HEK293T (cell line): ENCODE measurements around the gene SRGAP2C.
"Not testable (repeated sequence)": the region's sequence is repeated elsewhere in the genome, so short reads cannot be mapped to it uniquely, and the experiment has no call there.

Experiments used
- CTCF ChIA-PET: fragments of 350-600 bp; formaldehyde crosslinking; extraction: SDS; loops from one replicate; lab custom pipeline; 2021; ENCODE audit warnings: antibody characterized with exemption, inconsistent platforms; lab: Yijun Ruan, JAX
- POLR2A ChIA-PET: fragments of 350-600 bp; formaldehyde crosslinking; extraction: SDS; loops from one replicate; lab custom pipeline; 2020; ENCODE audit warnings: antibody characterized with exemption, inconsistent platforms; lab: Yijun Ruan, JAX
- DNase-seq: peaks from one replicate; pipeline ENCODE4 v3.0.0; 2012; ENCODE audit warnings: mixed read lengths; ENCODE audit errors: extremely low spot score

Gene SRGAP2C

GRCh38 chr1:121258134-121258533 lies 73.4 kb downstream of the SRGAP2C start:
- CTCF ChIA-PET, DNase-seq, POLR2A ChIA-PET: not testable (repeated sequence)

DNA sequence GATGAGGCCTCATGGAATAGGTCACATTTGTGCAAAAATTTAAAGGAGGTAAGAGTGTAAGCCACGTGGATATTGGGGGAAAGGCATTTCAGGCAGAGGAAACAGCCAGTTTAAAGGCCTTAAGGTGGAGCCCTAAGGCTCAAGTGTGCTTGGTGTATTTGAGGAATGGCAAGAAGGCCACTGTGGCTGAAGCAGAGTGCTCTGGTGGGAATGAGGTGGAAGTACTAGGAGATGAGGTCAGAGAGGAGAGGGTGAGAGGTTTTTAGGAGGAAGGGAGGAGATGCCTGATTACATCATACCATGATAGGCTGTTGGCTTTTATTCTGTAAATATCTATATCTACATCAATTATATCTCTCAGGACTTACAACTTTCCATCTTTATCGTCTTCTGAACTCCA lies 75.4 kb downstream of the SRGAP2C start:
- CTCF ChIA-PET, POLR2A ChIA-PET, DNase-seq: not testable (repeated sequence)

DNA sequence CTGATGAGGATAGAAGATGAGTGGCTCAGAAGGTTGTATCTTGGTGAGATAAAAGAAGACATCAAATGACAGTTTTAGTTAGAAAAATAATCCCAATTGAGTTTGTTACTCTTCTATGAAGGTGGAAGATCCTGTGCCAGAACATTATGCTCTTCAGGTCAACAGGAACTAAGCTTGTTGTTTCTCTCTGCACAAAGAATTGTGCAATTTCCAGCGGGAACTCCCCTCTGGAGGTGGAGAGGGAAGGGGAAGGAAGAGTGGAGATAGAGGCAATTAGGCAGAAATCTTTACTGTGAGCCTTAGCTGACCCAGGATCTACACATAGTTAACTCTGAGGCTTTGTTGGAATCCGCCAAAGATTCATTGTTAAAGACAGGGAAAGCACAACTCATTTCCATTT lies 77.4 kb downstream of the SRGAP2C start:
- POLR2A ChIA-PET, CTCF ChIA-PET, DNase-seq: not testable (repeated sequence)

DNA sequence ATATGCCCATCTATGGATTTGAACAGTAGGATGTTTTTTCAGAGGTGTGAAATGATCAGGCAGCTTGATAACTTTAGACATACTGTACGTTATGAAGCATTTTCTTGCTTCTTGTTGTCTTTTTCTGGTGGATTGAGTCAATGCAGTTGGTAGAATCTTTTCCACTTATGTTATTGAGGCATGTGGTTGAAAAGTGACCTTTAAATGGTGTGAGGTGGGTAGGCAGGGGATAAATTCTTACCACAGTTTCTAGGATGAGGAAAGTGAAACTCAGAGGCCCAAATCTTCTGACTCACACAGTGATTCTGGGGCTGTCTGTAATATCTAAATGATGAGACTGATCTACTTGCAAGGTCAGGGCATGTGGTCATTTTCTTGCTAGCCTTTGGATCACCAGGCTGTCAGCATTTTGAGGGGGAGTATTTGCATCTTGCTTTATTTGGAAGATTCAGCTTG lies 79.0 kb downstream of the SRGAP2C start:
- POLR2A ChIA-PET, CTCF ChIA-PET, DNase-seq: not testable (repeated sequence)

DNA sequence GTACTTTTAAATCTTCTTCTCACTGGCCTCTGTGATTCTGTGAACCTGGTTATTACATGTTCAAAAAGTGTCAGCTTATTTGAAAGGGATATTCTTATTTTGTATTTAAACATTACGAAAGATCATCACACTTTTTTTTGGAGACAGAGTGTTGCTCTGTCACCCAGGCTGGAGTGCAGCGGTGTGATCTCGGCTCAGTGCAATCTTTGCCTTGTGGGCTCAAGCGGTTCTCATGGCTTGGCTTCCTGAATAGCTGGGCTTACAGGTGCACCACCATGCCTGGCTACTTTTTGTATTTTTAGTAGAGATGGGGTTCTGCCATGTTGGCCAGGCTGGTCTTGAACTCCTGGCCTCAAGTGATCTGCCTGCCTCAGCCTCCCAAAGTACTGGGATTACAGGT lies 82.3 kb downstream of the SRGAP2C start:
- DNase-seq, CTCF ChIA-PET, POLR2A ChIA-PET: not testable (repeated sequence)

DNA sequence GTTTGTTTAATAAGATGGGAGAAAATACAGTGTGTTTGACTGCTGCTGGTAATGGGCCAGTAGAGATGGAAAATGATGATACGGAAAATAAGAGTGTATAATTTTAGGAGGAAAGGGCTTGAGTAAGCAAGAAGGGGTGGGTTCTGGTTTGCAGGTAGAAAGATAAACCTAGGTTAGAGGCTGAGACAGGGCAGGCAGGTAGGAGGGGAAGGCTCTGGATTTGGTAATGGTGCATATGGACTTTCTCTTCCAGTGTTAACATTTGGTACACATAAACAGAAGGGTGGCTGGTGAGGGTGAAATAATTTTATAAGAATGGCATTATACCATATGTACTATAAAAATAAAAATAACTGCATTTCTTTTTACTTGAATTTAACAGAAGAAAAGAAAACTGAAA lies 84.5 kb downstream of the SRGAP2C start:
- POLR2A ChIA-PET, CTCF ChIA-PET, DNase-seq: not testable (repeated sequence)

- POLR2A ChIA-PET, DNase-seq: not testable (repeated sequence)
Measured at GRCh38 chr1:121269973-121270372, 85.2 kb downstream of the SRGAP2C start.

GRCh38 chr1:121271143-121271715 lies 86.5 kb downstream of the SRGAP2C start:
- POLR2A ChIA-PET, DNase-seq, CTCF ChIA-PET: not testable (repeated sequence)

More at GRCh38 chr1:121269973-121270372, 85.2 kb downstream of the SRGAP2C start:
- CTCF ChIA-PET, result not testable (repeated sequence)

GRCh38 chr1:121275435-121275834 lies 90.7 kb downstream of the SRGAP2C start:
- POLR2A ChIA-PET, CTCF ChIA-PET, DNase-seq: not testable (repeated sequence)

DNA sequence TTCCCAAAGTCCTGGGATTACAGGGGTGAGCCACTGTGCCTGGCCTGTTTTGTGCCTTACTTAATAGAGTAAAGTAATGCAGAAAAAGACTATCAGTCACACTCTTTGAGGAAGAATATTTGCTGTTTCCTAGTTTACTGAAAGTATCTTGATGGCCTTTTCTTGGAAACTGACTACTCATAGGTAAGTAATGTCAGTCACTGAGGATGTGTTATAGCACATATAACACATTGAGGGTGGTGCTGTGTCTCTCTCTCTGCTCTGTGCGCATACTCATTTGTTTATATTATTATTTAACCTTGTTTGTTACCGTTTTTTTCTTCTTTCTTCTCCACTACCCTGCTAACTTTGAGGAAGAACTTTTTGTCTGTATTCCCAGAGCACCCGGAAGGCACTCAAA lies 93.4 kb downstream of the SRGAP2C start:
- POLR2A ChIA-PET, result not testable (repeated sequence)

DNA sequence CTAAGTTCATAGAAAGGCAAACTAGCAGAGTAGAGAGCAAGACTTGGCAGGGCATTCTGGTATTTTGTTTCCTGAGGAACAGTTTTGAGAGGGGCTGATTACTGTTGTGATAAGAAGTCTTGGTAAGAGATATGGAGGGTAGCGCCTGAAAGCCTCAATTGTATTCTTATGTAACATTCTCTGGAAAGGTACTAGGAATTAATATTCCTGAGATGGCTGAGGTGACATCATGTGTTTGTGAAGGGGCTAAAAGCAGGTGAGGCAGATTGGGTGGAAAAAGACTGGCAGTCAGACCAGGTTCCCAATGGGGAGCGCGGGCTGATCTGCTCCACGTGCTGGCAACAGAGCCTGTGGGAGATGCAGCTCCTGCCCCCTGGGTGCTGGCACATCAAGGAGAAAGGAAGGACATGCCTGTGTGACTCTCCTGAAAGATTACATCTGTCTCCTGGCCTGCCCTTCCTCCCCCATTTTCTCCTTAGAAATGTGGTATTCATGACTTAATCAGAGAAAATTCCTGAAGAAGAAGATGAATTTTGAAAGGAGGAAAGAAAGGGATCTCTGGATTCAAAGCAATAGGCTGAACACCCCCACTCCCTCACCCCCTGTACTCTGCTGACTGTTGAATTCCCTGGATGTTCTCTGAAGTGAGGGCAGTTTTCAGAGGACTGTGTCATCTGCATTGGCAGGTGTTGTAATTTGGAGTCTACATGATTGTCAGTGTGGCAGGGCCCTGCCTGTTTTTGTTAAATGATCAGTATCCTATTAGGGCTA lies 94.2 kb downstream of the SRGAP2C start:
- POLR2A ChIA-PET, DNase-seq, CTCF ChIA-PET: not testable (repeated sequence)

More for the DNA sequence above, 93.4 kb downstream of the SRGAP2C start:
- DNase-seq, CTCF ChIA-PET: not testable (repeated sequence)

DNA sequence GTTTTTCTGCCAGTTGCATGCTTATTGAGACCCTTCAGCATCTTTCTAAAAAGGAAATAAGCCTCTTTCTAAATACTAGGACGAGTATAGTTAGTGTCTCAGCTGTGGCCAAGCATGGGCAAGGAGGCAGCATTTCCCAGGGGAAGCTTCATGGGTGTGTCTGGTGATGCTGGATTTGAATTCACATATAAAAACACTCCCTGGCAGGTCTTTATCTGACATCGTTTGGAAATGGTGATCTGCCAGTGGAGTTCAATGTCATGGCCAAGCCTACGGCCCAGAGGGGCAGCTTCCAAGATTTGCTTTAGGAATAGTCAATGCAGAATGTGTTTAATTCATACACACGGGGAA lies 94.7 kb downstream of the SRGAP2C start:
- DNase-seq, CTCF ChIA-PET: not testable (repeated sequence)

DNA sequence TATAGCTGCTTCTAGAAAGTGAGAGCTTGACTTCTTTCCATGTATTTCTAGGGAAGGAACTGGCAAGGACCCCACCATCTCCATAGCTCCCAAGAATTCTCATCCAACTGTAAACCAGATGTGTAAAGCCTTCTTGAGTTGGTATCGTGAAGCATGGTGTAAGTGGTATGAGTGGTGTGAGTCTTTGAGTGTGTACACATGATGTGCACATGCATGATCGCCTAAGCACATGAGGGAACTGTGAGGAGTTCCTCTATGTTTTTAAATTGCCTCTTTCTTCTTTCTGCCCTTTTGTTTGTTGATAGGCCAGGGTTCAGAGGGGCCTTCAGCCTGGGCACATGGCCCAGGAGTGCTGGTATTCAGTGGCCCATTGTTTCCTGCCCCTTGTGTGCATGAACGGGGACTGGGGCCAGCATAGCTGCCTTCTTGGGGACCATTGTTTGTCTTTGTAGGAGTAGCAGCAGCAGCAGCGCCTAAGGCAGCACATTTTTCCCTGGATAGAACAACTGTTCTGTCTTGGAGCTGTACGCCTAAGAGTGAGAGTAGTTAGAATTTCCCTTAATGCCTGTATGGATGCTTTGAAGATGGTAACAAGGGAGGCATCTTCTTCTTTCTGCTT lies 96.0 kb downstream of the SRGAP2C start:
- DNase-seq, POLR2A ChIA-PET, CTCF ChIA-PET: not testable (repeated sequence)

More for the DNA sequence above, 94.7 kb downstream of the SRGAP2C start:
- POLR2A ChIA-PET, result not testable (repeated sequence)

DNA sequence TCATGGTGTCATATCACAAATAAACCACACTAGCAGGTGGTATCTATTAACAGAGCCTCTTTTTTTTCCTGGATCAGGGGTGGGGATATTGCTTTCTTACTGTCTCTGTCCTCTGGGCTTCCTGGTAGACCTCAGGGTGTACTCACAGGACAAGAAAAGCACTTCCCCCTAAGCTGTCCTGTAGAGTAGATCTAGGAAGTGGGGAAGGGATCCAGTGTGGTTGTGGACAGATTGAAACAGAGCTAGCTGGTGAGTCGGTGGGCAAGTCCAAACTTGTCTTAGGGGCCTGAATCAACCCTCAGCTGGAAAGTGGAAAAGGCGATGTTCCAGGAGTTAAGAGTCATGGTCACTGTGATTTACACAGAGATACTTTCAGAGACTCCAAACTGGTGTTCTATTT lies 96.7 kb downstream of the SRGAP2C start:
- POLR2A ChIA-PET, CTCF ChIA-PET, DNase-seq: not testable (repeated sequence)

DNA sequence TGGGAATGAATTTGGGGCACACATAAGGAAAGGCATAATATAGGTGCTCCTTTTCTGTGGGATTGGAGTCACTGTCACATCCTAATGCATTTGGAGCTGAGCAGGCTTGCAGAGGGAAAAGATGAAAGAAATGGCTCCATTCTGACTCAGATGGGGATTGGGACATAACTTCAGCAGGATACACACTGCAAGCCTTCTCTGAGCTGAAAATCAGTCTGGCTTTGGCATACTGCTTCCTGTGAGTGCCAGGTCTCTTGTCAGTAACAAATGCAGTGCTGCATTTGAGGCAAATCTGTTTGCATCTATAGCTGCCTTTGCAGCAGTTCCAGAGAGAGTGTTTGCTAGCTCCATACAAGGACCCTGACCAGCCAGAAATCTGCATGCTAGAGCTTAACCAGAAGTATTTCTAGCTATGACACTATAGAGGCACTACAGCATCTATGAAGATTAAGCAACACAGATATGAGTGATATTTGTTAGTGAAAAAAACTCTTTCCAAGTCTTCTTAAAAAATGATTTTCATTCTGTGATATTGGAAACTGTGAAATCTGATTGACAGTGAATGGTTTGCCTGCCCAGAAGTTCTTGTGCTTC lies 98.9 kb downstream of the SRGAP2C start:
- POLR2A ChIA-PET, CTCF ChIA-PET, DNase-seq: not testable (repeated sequence)

- CTCF ChIA-PET, POLR2A ChIA-PET, DNase-seq: not testable (repeated sequence)
Measured at GRCh38 chr1:121292590-121292989, 107.8 kb downstream of the SRGAP2C start.

DNA sequence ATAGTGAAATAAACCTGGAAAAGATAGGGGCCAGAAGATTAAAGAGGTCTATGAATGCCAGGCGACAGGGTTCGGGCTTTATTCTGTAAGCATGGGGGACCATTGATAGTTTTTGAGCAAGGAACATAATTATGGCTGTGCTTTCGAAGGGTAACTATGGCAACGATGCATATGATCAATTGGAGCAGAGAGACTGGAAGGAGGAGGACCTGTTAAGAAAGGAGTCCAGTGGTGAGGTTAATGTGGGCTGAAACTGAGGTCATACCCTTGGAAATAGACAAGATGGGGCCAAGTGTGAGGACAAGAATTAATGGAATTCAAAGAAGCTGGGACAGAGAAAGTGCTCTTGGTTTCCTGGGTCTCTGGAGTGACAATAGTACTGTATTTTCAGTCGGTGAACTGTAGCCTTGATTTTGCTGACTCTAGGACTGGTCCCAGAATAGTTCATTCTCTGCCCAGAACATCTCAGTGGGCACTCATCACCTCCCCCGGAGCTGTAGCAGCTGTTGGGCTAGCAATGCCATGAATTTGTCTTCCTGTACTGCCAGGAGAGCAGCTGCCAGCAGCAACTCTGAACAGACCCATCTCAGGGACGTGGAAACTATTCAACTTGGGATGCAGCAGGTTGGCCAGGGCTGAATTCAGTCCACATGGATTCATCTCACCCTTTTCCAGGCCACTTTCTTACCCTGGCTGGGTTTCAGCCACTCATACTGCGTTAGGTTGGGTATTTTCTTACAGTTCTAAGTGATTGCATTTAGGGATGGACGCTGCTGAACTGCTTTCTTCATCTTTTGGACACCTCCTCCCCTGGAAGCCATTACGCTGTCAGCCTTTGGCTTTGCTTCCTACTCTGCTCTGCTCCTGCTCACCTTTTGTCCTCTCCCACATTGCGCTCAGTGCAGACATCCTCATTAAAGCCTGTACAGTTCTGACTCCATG lies 108.8 kb downstream of the SRGAP2C start:
- CTCF ChIA-PET, DNase-seq, POLR2A ChIA-PET: not testable (repeated sequence)

- DNase-seq, CTCF ChIA-PET, POLR2A ChIA-PET: not testable (repeated sequence)
Measured at GRCh38 chr1:121294205-121294570, 109.4 kb downstream of the SRGAP2C start.
